GM19193 (cell line): ENCODE data around the gene CBX7.

Experiments
- POLR2A ChIP-seq: IDR thresholded peaks from 4 replicates; pipeline ENCODE4 v1.6.1; 2011; ENCODE audit not compliant: insufficient read depth, insufficient read length; ENCODE audit errors: extremely low read depth

Gene CBX7

DNA sequence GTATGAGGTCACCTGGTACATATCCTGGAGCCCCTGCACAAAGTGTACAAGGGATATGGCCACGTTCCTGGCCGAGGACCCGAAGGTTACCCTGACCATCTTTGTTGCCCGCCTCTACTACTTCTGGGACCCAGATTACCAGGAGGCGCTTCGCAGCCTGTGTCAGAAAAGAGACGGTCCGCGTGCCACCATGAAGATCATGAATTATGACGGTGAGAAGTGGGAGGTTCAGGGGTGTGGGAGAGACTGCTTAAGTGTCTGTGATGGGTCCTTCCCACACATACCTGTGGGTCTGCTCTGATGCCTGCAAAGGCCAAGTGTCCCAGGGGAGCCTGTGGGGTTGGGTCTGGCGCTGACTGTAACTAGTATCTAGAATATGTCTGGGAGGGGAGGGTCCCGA lies 71.5 kb downstream of the CBX7 start:
- TF ChIP-seq POLR2A: no peak
